OCI-LY1 (cell line): ENCODE results near the gene NR1H2.

Source experiments
- CTCF ChIP-seq: fragments of 200-600 bp; sonication (generic), shearing (Covaris generic); IDR thresholded peaks from 2 replicates; pipeline ENCODE4 v1.5.1; 2017; ENCODE audit warnings: mild to moderate bottlenecking, antibody characterized with exemption, low read length, moderate library complexity, mixed read lengths
- EZH2 ChIP-seq: fragments of 200-600 bp; sonication (generic), shearing (Covaris generic); IDR thresholded peaks from 2 replicates; pipeline ENCODE4 v1.8.0; 2017; ENCODE audit warnings: borderline replicate concordance, mixed run types, mild to moderate bottlenecking, antibody characterized with exemption, low read length, moderate library complexity, mixed read lengths

DNA sequence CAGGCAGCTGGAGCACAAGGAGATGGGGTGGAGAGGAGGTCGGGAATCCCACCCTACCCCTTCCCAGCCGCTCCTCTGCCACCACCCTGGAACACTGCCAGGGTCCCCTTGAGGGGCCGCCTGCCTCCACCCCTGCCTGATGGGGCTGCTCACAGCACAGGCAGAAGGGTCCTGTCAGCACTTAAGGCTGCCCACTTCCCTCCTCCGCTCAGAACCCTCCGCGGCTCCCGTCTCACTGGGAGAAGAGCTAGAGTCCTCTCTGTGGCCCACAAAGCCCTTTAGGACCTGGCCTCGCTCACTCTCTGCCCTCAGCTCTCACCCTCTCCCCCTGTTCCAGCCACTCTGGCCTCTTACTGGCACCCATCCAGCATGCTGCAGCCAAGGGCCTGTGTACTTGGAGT lies 4.5 kb downstream of the NR1H2 start:
- TF ChIP-seq CTCF = no peak
- TF ChIP-seq EZH2 = no peak
